SK-N-MC (cell line): ENCODE results near the gene KCNF1.

ENCODE experiments used
- DNase-seq: peaks from one replicate; pipeline ENCODE4 v3.0.0-alpha.2; 2011; ENCODE audit warnings: low read depth, low spot score
- H3K27ac ChIP-seq: fragments of 200-600 bp; sonication (generic); 2 replicates; pipeline ENCODE4 v1.5.1; 2016; ENCODE audit warnings: mixed run types
- H3K36me3 ChIP-seq: fragments of 200-600 bp; sonication (generic); 2 replicates; pipeline ENCODE4 v1.6.1; 2017; ENCODE audit warnings: antibody characterized with exemption, low read length, mixed read lengths; ENCODE audit not compliant: insufficient read depth
- H3K4me3 ChIP-seq: fragments of 200-600 bp; sonication (generic); 2 replicates; pipeline ENCODE4 v1.5.1; 2016
- H3K9ac ChIP-seq: fragments of 200-600 bp; sonication (generic); 2 replicates; pipeline ENCODE4 v1.8.0; 2017; ENCODE audit warnings: mixed run types, mixed read lengths; ENCODE audit not compliant: insufficient read length
- H3K9me3 ChIP-seq: fragments of 200-600 bp; sonication (generic); 2 replicates; pipeline ENCODE4 v1.6.1; 2017; ENCODE audit warnings: low read depth, mild to moderate bottlenecking, antibody characterized with exemption, low read length, moderate library complexity, mixed read lengths
- EZH2 ChIP-seq: fragments of 200-600 bp; sonication (generic); IDR thresholded peaks from one replicate; pipeline ENCODE4 v1.6.1; 2017; ENCODE audit warnings: antibody characterized with exemption
- FOXP2 ChIP-seq: optimal IDR thresholded peaks from 2 replicates; pipeline ENCODE3; 2011; ENCODE audit warnings: mild to moderate bottlenecking, moderate library complexity; ENCODE audit not compliant: insufficient read depth; ENCODE audit errors: extremely low read length, control extremely low read depth
- POLR2AphosphoS5 ChIP-seq: IDR thresholded peaks from 2 replicates; pipeline ENCODE4 v1.6.1; 2012; ENCODE audit warnings: mild to moderate bottlenecking, low read depth, low read length, borderline replicate concordance

Gene KCNF1

GRCh38 chr2:10878268-10878915 lies 33.3 kb upstream of the KCNF1 start:
- no peak for TF ChIP-seq EZH2
- TF ChIP-seq POLR2AphosphoS5, result no peak
- no peak for TF ChIP-seq FOXP2
- H3K27ac ChIP-seq, result no peak overlapping the region
- no peak for DNase-seq

GRCh38 chr2:10879159-10879558 lies 32.6 kb upstream of the KCNF1 start:
- no peaks in the 10 kb centered on the region for H3K36me3 ChIP-seq
- H3K4me3 ChIP-seq, result no peak overlapping the region
- no peak overlapping the region for H3K9ac ChIP-seq
- no peak overlapping the region for H3K27ac ChIP-seq
- DNase-seq, result no peak
- TF ChIP-seq FOXP2, result no peak
- TF ChIP-seq POLR2AphosphoS5, result no peak
- TF ChIP-seq EZH2, result no peak
- no peaks in the 10 kb centered on the region for H3K9me3 ChIP-seq

More at GRCh38 chr2:10878268-10878915, 33.3 kb upstream of the KCNF1 start:
- H3K9ac ChIP-seq, result no peak overlapping the region
- H3K4me3 ChIP-seq, result no peak overlapping the region
- H3K36me3 ChIP-seq, result no peaks in the 10 kb centered on the region
- H3K9me3 ChIP-seq, result no peaks in the 10 kb centered on the region

- Histone ChIP-seq H3K27ac (no peak overlapping the region), H3K9me3 (no peaks in the 10 kb centered on the region), H3K36me3 (no peaks in the 10 kb centered on the region), H3K9ac (no peak overlapping the region), H3K4me3 (no peak overlapping the region)
- DNase-seq, result no peak
- TF ChIP-seq POLR2AphosphoS5 (no peak), FOXP2 (no peak), EZH2 (no peak)
These were observed 31.8 kb upstream of the KCNF1 start for GRCh38 chr2:10879624-10880585.

GRCh38 chr2:10880586-10881321 lies 31.0 kb upstream of the KCNF1 start:
- H3K27ac ChIP-seq, result 0 out of 2 replicates have a peak overlapping the region, but pooled peaks have one; percentile 26
- no peaks in the 10 kb centered on the region for H3K36me3 ChIP-seq
- DNase-seq, result no peak
- H3K9ac ChIP-seq, result no peak overlapping the region
- H3K9me3 ChIP-seq, result no peaks in the 10 kb centered on the region
- no peak overlapping the region for H3K4me3 ChIP-seq
- no peak for TF ChIP-seq POLR2AphosphoS5

GRCh38 chr2:10882568-10882967 lies 29.2 kb upstream of the KCNF1 start:
- H3K4me3 ChIP-seq, result no peak overlapping the region
- no peak for DNase-seq
- H3K9me3 ChIP-seq, result no peaks in the 10 kb centered on the region
- H3K9ac ChIP-seq, result no peak overlapping the region
- H3K36me3 ChIP-seq, result no peaks in the 10 kb centered on the region
- no peak for TF ChIP-seq POLR2AphosphoS5
- peak overlapping the region; percentile 99 for H3K27ac ChIP-seq

GRCh38 chr2:10883066-10883465 lies 28.7 kb upstream of the KCNF1 start:
- H3K27ac ChIP-seq, result peak overlapping the region; percentile 99
- no peak overlapping the region for H3K4me3 ChIP-seq
- no peak for TF ChIP-seq FOXP2
- TF ChIP-seq POLR2AphosphoS5, result no peak
- no peak for TF ChIP-seq EZH2
- no peaks in the 10 kb centered on the region for H3K36me3 ChIP-seq
- H3K9ac ChIP-seq, result no peak overlapping the region
- H3K9me3 ChIP-seq, result no peaks in the 10 kb centered on the region
- DNase-seq, result no peak

GRCh38 chr2:10883801-10884478 lies 27.8 kb upstream of the KCNF1 start:
- DNase-seq, result no peak
- Histone ChIP-seq H3K36me3 (no peaks in the 10 kb centered on the region), H3K9ac (peak overlapping the region; percentile 2), H3K27ac (peak overlapping the region; percentile 99), H3K4me3 (peak overlapping the region; percentile 78), H3K9me3 (no peaks in the 10 kb centered on the region)
- peak; percentile 52 for TF ChIP-seq FOXP2
- no peak for TF ChIP-seq EZH2

- TF ChIP-seq EZH2 (no peak), POLR2AphosphoS5 (peak; percentile 74), FOXP2 (peak; percentile 56)
- peak overlapping the region; percentile 99 for H3K27ac ChIP-seq
- no peaks in the 10 kb centered on the region for H3K36me3 ChIP-seq
- DNase-seq, result peak; percentile 96
- H3K4me3 ChIP-seq, result peak overlapping the region; percentile 78
- peak overlapping the region; percentile 67 for H3K9ac ChIP-seq
- H3K9me3 ChIP-seq, result no peaks in the 10 kb centered on the region
These were observed 27.2 kb upstream of the KCNF1 start for GRCh38 chr2:10884574-10884975.
